BE2C (cell line): Measurements from ENCODE around the gene PRAMEF12.

Experiments used
- DNase-seq: peaks from one replicate; pipeline ENCODE4 v3.0.0-alpha.2; 2020
- H3K27me3 ChIP-seq: fragments of 250-450 bp; sonication (Bioruptor Pico); 2 replicates; pipeline ENCODE4 v1.5.1; 2020; ENCODE audit warnings: mild to moderate bottlenecking
- H3K36me3 ChIP-seq: fragments of 250-450 bp; sonication (Bioruptor Pico); 2 replicates; pipeline ENCODE4 v1.5.1; 2020; ENCODE audit warnings: mild to moderate bottlenecking
- H3K4me1 ChIP-seq: fragments of 250-450 bp; sonication (Bioruptor Pico); 2 replicates; pipeline ENCODE4 v1.5.1; 2020
- H3K4me3 ChIP-seq: 2 replicates; pipeline ENCODE4 v1.5.1; 2011; ENCODE audit warnings: low read depth, low read length
- H3K9me3 ChIP-seq: fragments of 250-450 bp; sonication (Bioruptor Pico); 2 replicates; pipeline ENCODE4 v1.5.1; 2020
- TF ChIP-seq, protein P1 (sequence below): IDR thresholded peaks from 2 replicates; pipeline ENCODE4 v1.5.1; 2012; ENCODE audit warnings: mild to moderate bottlenecking, low read depth, low read length

PRAMEF12 gene

GRCh38 chr1:12764016-12764415, 9.5 kb upstream of the PRAMEF12 start:
- H3K4me1 ChIP-seq: no peaks in the 10 kb centered on the region

GRCh38 chr1:12769031-12769430, 4.5 kb upstream of the PRAMEF12 start:
- no peaks in the 10 kb centered on the region for H3K27me3 ChIP-seq
- H3K4me1 ChIP-seq: no peaks in the 10 kb centered on the region
- no peak for DNase-seq
- no peaks in the 10 kb centered on the region for H3K9me3 ChIP-seq
- TF ChIP-seq, protein P1, sequence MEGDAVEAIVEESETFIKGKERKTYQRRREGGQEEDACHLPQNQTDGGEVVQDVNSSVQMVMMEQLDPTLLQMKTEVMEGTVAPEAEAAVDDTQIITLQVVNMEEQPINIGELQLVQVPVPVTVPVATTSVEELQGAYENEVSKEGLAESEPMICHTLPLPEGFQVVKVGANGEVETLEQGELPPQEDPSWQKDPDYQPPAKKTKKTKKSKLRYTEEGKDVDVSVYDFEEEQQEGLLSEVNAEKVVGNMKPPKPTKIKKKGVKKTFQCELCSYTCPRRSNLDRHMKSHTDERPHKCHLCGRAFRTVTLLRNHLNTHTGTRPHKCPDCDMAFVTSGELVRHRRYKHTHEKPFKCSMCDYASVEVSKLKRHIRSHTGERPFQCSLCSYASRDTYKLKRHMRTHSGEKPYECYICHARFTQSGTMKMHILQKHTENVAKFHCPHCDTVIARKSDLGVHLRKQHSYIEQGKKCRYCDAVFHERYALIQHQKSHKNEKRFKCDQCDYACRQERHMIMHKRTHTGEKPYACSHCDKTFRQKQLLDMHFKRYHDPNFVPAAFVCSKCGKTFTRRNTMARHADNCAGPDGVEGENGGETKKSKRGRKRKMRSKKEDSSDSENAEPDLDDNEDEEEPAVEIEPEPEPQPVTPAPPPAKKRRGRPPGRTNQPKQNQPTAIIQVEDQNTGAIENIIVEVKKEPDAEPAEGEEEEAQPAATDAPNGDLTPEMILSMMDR: no peak
- H3K36me3 ChIP-seq: no peaks in the 10 kb centered on the region
- no peak overlapping the region for H3K4me3 ChIP-seq

More at GRCh38 chr1:12764016-12764415, 9.5 kb upstream of the PRAMEF12 start:
- no peak overlapping the region for H3K4me3 ChIP-seq
- H3K9me3 ChIP-seq: no peaks in the 10 kb centered on the region
- no peaks in the 10 kb centered on the region for H3K36me3 ChIP-seq
- no peak for DNase-seq
- H3K27me3 ChIP-seq: no peaks in the 10 kb centered on the region
- TF ChIP-seq, protein P1: no peak

GRCh38 chr1:12769976-12770505, 3.5 kb upstream of the PRAMEF12 start:
- no peaks in the 10 kb centered on the region for H3K9me3 ChIP-seq
- no peak for DNase-seq
- H3K36me3 ChIP-seq: no peaks in the 10 kb centered on the region
- H3K27me3 ChIP-seq: no peaks in the 10 kb centered on the region
- TF ChIP-seq, protein P1: no peak
- H3K4me1 ChIP-seq: no peaks in the 10 kb centered on the region
- H3K4me3 ChIP-seq: no peak overlapping the region

GRCh38 chr1:12770620-12771019, 2.9 kb upstream of the PRAMEF12 start:
- Histone ChIP-seq H3K4me3 (no peak overlapping the region), H3K9me3 (no peaks in the 10 kb centered on the region), H3K4me1 (no peaks in the 10 kb centered on the region), H3K27me3 (no peaks in the 10 kb centered on the region), H3K36me3 (no peaks in the 10 kb centered on the region)
- DNase-seq: no peak
- TF ChIP-seq, protein P1: no peak

DNA sequence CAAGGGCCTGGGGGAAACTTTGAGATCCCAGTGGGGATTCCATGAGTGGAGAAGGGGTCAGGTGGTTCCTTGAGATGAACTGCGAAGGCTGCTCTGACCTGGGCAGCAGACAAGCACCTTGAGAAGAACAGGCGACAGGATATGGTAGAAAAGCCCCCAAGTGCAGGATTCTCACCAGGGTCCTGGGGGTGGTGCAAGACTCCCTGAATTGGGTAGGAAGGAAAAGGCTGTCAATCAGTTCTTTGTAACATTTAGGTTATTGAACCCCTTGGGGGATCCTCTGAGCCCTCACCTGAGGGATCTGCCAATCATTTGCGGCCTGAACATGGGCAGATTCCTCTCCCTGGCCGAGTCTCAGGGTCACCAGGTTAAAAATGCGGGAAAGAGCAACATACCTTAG, 2.4 kb upstream of the PRAMEF12 start:
- Histone ChIP-seq H3K9me3 (no peaks in the 10 kb centered on the region), H3K27me3 (no peaks in the 10 kb centered on the region), H3K36me3 (no peaks in the 10 kb centered on the region), H3K4me3 (no peak overlapping the region), H3K4me1 (no peaks in the 10 kb centered on the region)
- DNase-seq: no peak
- TF ChIP-seq, protein P1: no peak

DNA sequence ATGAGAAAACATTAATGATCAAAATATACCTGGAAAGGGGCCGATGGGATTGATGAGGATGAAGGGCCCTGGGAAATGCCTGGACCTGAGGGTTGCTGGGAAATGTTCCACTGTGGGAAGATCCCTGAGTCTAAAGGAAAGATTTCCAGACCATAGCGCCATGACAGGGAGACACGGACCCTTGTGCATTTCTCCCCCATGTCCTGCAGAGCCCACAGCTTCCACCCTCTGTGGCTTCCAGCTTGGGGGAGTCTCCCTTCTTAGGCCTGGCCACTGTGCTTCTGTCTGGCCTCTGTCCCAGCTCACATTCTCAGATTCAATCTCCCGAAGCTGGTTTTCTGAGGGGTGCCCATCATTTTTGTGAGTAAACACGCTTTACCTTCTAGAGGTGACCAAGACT, 1.0 kb upstream of the PRAMEF12 start:
- Histone ChIP-seq H3K27me3 (no peaks in the 10 kb centered on the region), H3K4me3 (no peak overlapping the region)
- TF ChIP-seq, protein P1: no peak

More for the DNA sequence above, 1.0 kb upstream of the PRAMEF12 start:
- no peak for DNase-seq
- Histone ChIP-seq H3K36me3 (no peaks in the 10 kb centered on the region), H3K4me1 (no peaks in the 10 kb centered on the region), H3K9me3 (no peaks in the 10 kb centered on the region)
